GM21390 (cell line): ENCODE results near the gene MEMO1.
A peak's percentile ranks its signal among the peaks of the same experiment; 100 is the strongest.
"Not testable (repeated sequence)": the region's sequence is repeated elsewhere in the genome, so short reads cannot be mapped to it uniquely, and the experiment has no call there.

Experiments used
- ATAC-seq: cut with Tn5 transposase; IDR thresholded peaks from one replicate; pipeline ENCODE4 v1.9.1; 2021; ENCODE audit not compliant: unreplicated experiment

MEMO1 gene

DNA sequence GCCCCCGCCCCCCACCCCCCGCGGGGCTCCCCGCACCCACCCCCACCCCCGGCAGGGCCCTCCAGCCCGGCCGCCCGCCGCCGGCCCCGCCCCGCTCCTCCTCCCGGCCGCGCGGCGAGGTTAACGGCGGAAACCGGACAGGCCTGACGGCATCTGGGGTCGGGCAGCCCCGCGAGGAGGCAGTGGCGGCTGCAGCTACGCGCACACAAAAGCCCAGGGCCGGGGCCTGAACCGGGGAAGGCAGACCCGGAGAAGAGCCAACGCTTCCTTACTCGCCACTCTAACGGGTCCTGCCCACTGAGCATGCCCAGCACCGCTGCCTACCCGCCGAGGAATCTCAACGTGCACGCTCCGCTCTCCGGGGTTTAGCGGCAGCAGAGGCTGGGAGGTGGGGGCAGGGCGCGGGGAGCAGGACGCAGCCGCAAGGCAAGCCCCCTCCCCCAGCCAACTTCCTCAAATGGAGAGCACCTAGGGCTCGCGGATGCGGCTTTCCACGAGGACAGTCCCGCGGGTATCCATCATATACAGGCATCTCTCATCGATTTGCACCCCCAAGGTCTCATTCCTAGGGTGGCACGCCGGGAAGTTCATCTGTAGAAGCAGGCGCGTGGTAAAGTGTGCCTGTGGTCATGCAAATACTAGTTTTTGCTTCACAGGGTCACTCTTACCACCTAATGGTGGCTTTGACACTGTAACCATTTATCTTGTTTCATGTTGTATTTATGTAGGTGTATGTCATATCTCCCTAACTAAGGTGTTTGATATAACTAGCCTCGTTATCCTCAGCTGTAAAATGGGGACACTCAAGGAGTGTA is at the start of gene MEMO1:
Gene MEMO1, minus strand, starts transcription at position 339 of the 815 bp plus-strand sequence. CDS start 761 bp downstream, outside the sequence.
- peak; percentile 61 for ATAC-seq

DNA sequence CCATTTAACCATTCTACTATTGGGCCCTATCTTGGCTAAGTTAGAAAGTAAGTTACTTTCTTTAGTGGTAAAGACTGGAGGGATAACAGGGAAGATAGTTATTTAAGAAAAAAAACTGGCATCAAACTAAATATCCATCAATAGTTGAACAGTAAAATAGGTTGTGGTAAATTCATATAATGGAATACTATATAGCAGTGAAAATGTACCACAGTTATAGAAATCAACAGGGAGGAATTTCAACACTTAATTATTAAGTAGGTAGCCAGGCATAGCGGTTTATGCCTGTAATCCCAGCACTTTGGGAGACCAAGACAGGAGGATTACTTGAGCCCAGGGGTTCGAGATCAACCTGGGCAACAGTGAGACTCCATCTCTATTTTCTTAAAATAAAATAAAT is 49.5 kb upstream of the MEMO1 start:
- ATAC-seq = no peak

DNA sequence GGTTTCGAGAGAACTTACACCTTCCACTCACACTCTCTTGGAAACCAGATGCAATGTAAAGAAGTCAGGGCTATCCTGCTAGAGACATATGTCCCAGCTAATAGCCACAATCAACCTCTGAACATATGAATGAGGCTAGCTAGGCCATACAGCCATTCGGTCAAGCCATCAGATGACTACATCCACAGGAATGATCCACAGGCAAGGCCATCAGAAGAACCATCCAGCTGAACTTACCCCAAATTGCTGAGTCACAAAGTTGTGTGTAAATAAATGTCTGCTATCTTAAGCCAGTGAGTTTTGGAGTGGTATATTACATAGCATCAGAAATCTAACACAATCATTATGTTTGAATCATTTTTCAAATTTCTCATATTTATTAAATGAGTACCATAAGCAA is 47.3 kb upstream of the MEMO1 start:
- ATAC-seq = no peak

DNA sequence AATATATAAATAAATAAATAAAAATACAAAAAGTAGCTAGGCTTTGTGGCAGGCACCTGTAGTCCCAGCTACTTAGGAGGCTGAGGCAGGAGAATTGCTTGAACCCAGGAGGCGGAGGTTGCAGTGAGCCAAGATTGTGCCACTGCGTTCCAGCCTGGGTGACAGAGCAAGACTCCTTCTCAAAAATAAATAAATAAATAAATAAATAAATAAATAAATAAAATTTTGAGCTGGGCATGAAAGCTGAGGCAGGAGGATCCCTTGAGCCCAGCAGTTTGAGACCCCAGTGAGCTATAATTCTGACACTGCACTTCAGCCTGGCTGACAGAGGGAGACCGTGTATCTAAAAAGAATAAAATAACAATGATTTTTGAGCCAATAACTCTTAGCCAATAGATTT is 43.8 kb upstream of the MEMO1 start:
- ATAC-seq = not testable (repeated sequence)

DNA sequence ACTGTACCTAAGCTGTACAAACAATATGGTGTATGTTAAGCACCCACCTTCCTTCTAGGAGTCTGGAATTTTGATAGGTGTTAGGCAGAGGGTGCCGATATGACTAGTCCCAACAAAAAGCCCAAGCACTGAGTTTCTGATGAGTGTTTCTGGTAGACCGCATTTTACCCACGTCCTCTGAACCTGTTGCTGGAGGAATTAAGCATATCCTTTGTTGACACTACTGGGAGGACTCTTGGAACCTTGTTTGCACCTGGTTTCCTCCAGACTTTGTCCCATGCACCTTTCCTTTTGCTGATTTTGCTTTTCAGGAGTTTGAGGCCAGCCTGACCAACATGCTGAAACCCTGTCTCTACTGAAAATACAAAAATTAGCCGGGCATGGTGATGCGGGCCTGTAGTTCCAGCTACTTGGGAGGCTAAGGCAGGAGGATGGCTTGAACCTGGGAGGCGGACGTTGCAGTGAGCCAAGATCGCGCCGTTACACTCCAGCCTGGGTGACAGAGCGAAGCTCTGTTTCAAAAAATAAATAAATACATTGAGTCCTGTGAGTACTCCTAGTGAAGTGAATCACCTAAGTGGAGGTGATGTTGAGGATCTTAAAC is 41.1 kb upstream of the MEMO1 start:
- ATAC-seq = no peak

DNA sequence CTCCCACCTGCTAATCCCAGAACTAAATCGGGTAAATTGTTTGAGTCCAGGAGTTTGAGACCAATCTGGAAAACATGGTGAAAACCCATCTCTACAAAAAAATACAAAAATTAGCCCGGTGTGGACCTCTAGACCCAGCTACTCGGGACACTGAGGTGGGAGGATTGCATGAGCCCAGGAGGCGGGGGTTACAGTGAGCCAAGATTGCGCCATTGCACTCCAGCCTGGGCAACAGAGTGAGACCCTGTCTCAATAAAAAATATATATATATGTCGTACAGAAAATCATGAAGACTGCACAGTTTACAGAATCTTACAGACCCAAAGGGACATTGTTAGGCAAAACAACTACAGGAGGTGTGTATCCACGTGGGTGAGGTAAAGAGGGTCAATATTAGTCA is 32.8 kb upstream of the MEMO1 start:
- no peak for ATAC-seq

DNA sequence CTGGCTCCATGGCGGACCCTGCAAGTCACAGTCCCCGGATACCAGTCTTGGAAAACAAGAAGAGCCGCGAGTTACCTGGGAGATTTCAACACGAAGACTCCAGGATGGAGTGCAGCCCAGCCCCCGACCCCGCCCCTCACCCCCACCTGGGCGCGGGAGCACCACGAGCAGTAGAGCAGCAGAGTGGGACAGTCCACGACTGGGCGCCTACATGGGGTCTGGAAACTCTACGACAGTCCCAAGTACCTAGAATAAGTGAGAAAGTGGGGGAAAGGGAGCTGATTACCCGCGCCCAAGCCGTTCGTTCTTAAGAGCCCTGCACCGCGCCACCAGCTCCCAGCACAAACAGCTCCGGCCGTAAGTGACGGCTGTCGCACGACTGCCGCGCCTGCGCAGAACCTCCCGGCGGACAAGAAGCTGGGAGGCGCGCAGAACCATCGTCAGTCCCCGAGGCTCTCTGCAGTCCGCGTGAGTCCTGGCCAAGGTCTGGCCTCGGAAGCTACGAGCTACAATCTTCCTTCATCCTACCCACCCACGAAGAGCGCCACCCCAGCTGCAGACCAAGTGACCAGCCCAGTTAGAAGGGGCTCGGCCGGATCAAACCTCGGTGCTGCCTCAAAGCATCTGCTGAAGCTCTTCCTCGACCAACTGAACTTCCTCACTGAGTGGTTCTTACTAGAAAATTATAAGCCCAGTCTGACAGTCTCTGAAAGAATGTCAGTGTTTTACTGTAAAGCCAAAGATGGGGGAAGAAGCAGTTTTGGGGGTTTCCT is 28.8 kb upstream of the MEMO1 start, which contains the start of gene DPY30:
Gene DPY30, minus strand, starts transcription at position 359 of the 773 bp plus-strand sequence. Its CDS starts 349 bp downstream, at position 10.
- peak; percentile 83 for ATAC-seq

GRCh38 chr2:32034198-32034887 is 23.5 kb upstream of the MEMO1 start:
- ATAC-seq = not testable (repeated sequence)

- not testable (repeated sequence) for ATAC-seq
Measured at GRCh38 chr2:32018789-32019482, 8.1 kb upstream of the MEMO1 start.

- no peak for ATAC-seq
Measured at GRCh38 chr2:32012872-32013271, 2.1 kb upstream of the MEMO1 start.

DNA sequence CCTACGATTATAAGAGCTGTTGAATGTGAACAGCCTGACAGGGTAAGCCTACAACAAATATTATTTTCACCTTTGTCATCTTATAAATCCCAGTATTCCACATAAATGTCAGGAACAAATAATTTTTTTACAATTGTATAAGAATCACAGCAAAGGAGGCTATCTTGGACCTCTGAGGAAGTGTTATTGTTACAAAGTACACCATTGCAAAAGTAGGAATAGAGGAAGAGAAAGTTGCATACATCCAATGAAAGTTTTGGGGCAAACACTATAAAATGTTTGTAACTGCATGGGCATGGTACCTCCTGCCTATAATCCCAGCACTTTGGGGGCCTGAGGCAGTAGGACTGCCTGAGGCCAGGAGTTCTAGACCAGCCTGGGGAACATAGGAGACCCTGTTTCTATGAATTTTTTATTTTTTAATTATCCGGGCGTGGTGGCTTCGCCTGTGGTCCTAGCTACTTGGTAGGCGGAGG is 715 bp upstream of the MEMO1 start:
- no peak for ATAC-seq

- peak; percentile 46 for ATAC-seq
Measured at GRCh38 chr2:32010280-32010669, 533 bp downstream of the MEMO1 start.

- peak; percentile 18 for ATAC-seq
Measured at GRCh38 chr2:32009516-32010256, 1.1 kb downstream of the MEMO1 start.

DNA sequence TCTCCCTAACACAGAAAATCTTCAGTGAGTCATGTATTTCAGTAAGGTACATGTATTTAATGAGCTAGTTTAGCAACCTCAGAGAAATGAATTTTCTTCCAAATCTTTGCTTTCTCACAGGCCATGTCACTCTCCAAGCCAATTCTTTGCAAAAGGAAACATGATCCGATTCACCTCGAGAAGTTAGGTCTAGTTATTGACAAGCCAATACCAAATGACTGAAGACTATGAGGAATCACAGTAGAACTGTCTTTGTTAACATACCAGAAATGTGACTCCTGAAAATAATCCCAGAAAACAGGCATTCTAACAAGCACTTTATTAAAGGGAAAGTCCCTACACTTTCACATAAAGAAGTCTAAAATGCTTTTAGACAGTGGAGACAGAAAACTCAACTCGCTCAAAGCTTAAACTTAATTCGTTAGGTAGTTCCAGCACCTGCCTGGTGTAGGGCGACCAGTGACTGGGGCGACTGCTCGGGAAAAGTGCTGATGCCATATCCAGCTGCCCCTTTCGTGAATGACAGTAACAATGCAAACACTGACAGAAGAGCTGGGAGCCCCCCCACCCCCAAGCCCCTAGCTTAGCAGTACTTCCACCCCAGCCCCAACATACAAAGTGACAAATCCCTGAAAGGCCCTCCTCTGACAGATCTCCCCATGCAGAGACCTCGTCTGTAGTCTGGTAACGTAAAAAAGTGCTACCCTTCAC is 1.8 kb downstream of the MEMO1 start:
- no peak for ATAC-seq

DNA sequence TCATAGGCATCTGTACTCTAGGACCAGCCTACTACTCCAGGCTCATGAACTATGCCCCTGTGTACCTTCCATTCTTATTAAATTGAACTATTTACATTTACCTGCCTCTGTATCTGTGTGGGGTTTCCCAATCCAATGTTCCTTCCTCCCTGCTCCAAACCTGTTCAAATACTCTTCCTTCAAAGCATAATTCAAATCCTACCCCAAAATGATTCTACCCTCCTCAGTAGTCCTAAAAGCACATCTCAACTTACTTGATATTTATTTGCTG is 3.8 kb downstream of the MEMO1 start:
- no peak for ATAC-seq

- no peak for ATAC-seq
Measured at GRCh38 chr2:32005371-32005976, 5.3 kb downstream of the MEMO1 start.

GRCh38 chr2:32003791-32004190 is 7.0 kb downstream of the MEMO1 start:
- ATAC-seq = no peak

GRCh38 chr2:32002406-32002805 is 8.4 kb downstream of the MEMO1 start:
- no peak for ATAC-seq

DNA sequence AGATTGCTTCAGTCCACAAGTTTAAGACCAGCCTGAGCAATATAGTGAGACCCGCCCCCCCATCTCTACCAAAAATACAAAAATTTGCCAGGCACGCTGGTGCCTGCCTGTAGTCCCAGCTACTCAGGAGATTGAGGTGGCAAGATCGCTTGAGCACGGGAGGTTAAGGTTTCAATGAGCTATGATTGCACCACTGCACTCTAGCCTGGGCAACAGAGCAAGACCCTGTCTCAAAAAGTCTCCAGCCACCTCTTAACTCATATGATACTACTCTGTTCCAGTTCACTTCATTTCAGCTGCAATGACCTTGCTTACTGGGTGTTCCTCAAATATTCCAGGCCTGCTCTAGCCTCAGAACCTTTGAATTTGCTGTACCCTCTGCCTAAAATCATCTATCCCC is 11.4 kb downstream of the MEMO1 start:
- no peak for ATAC-seq
